Stimulated activated CD8-positive, alpha-beta memory T cell treated with anti-CD3 and anti-CD28 coated beads, Interleukin-7, amount 100 ng/mL, for 24 hours (primary cell): ENCODE measurements around the gene EPHX1.
"Not testable (repeated sequence)": the region's sequence is repeated elsewhere in the genome, so short reads cannot be mapped to it uniquely, and the experiment has no call there.

Experiments used
- DNase-seq: peaks from one replicate; pipeline ENCODE4 v3.0.0-alpha.2; 2020; ENCODE audit warnings: low read depth

The EPHX1 gene

GRCh38 chr1:225881081-225881958, 71.4 kb downstream of the EPHX1 start:
- no peak for DNase-seq

GRCh38 chr1:225881959-225882693, 72.2 kb downstream of the EPHX1 start, which contains the start of gene TMEM63A:
Gene TMEM63A, minus strand, starts transcription at chr1:225882380. Its CDS starts 4,800 bp downstream, at chr1:225877580.
- DNase-seq, result peak; percentile 72

GRCh38 chr1:225882694-225883615, 73.0 kb downstream of the EPHX1 start:
- DNase-seq, result no peak

- DNase-seq, result no peak
Measured at GRCh38 chr1:225883616-225884265, 73.8 kb downstream of the EPHX1 start.

GRCh38 chr1:225885336-225885735, 75.4 kb downstream of the EPHX1 start:
- DNase-seq, result no peak

- no peak for DNase-seq
Measured at GRCh38 chr1:225886159-225887029, 76.5 kb downstream of the EPHX1 start.

- no peak for DNase-seq
Measured at GRCh38 chr1:225887030-225887314, 77.0 kb downstream of the EPHX1 start.

GRCh38 chr1:225887554-225888288, 77.8 kb downstream of the EPHX1 start:
- not testable (repeated sequence) for DNase-seq

- DNase-seq, result no peak
Measured at GRCh38 chr1:225888289-225888897, 78.5 kb downstream of the EPHX1 start.

- no peak for DNase-seq
Measured at GRCh38 chr1:225888898-225889601, 79.1 kb downstream of the EPHX1 start, which contains the start of gene LEFTY1. Gene LEFTY1, minus strand, starts transcription at chr1:225889146. Its CDS starts 80 bp downstream, at chr1:225889066.

- DNase-seq, result no peak
Measured at GRCh38 chr1:225889743-225890142, 79.8 kb downstream of the EPHX1 start.

- no peak for DNase-seq
Measured at GRCh38 chr1:225890346-225891228, 80.7 kb downstream of the EPHX1 start.

GRCh38 chr1:225891229-225891972, 81.5 kb downstream of the EPHX1 start:
- DNase-seq, result no peak

- DNase-seq, result no peak
Measured at GRCh38 chr1:225892307-225892706, 82.4 kb downstream of the EPHX1 start.
